NCI-H128 (cell line): ENCODE measurements around the gene SGSM1.
"Not testable (repeated sequence)": the region's sequence is repeated elsewhere in the genome, so short reads cannot be mapped to it uniquely, and the experiment has no call there.

ENCODE experiments used
- DNase-seq: peaks from one replicate; lab custom pipeline; 2025; ENCODE audit not compliant: unreplicated experiment; lab: John Stamatoyannopoulos, UW

The SGSM1 gene

DNA sequence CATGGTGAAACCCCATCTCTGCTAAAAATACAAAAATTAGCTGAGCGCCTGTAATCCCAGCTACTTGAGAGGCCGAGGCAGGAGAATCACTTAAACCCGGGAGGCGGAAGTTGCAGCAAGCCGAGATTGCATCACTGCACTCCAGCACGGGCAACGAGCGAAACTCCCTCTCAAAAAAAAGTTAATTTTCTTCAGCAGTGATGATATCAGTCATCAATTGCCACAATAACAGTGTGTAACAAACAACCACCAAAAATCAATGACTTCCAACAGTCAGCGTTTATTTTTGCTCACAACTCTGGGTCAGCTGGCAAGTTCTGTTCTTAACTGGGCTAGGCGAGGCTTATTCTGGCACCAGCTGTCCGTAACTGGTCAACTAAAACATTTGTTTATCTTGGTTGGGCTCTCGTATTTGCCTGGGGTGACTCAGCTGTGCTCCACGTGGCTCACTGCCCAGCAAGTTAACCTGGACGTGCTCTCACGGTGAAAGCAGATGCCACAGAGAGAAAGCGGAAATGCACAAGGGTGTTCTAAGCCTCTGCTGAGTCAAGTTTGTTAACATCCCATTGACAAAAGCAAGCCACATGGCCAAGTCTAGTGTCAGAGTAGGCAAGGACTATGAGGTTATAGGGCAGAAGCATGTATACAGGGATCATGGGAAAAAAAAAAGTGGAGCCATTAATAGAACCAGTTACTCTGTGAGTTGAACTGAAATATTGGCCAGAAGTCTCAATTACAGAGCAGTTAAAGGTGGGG is 88.4 kb downstream of the SGSM1 start:
- no peak for DNase-seq

DNA sequence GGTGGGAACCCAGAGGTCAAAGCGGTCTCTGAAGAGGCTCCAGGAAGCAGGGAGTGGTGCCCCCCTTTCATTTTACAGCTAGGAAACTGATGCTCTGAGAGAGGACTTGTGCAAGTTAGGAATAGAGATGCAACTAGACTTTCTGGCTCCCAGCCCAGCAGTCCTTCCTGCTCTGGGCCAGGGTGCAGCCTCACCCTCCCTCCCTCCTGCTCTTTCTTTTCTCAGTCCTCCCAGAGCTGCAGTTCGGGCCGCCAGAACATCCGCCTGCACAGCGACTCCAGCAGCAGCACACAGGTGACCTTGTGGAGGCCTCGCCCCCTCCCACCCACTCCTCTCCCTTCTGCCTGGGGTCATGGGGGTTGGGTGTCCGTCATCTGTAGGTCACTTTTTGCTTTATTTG is 89.0 kb downstream of the SGSM1 start:
- no peak for DNase-seq

DNA sequence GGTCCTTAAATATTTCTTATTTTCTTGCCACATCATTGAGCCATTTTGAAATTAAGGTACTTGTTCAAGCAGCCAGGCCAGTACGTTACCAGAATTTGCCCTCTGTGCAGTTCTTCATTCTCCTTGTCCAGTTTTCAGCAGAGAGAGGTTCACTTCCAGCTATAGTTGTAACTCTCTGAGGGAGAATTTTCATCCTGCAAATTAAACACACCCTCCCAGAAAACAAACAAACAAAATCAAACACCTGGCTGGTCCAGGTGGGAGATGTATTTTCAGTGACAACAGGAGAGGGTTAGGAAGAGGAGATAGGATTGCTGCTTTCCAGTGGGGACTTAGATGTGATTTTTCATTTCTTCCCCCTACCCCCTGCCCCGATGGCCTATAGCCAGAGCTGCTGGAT is 95.4 kb downstream of the SGSM1 start:
- DNase-seq: no peak

DNA sequence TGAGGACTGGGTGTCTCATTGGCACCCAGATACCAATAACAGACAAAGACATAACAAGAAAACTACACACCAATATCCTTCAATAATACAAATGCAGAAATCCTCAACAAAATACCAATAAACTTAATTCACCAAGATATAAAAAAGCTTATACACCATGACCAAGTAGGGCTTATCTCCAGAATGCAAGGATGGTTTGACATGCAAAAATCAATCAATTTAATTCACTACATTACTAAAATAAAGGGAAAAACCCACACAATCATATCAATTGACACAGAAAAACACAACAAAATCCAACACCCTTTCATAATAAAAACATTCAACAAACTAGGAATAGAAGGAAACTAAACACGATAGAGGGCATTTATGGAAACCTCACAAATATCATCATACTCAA is 99.9 kb downstream of the SGSM1 start:
- DNase-seq: no peak

DNA sequence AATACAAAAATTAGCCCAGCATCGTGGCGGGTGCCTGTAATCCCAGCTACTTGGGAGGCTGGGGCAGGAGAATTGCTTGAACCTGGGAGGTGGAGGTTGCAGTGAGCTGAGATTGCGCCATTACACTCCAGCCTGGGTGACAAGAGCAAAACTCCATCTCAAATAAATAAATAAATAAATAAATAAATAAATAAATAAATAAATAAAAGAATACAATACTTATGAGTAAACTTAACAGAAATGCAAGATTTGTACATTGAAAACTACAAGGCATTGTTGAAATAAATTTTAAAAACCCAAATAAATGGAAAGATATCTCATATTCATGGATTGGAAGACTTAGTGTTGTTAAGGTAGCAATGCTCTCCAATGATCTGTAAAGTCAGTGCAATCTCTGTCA is 101.1 kb downstream of the SGSM1 start:
- DNase-seq: not testable (repeated sequence)

DNA sequence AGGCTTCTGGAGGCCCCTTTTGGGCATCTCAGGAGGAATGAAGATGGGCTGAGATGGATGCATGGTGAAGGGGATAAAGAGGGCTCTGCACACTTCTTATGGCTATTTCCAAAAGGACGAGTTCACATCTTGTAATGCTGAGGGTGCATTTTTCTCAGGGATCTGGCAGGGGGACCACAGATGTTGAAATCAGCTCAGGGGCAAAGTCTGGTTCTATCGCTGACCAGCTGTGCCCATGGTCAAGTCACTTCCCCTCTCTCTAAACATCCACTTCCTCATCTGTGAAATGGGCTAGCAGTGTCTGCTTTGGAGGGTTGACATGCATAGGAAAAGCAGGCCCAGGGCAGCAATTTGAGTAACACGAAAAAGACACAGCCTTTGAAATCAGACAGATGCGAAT is 114.0 kb downstream of the SGSM1 start:
- no peak for DNase-seq

DNA sequence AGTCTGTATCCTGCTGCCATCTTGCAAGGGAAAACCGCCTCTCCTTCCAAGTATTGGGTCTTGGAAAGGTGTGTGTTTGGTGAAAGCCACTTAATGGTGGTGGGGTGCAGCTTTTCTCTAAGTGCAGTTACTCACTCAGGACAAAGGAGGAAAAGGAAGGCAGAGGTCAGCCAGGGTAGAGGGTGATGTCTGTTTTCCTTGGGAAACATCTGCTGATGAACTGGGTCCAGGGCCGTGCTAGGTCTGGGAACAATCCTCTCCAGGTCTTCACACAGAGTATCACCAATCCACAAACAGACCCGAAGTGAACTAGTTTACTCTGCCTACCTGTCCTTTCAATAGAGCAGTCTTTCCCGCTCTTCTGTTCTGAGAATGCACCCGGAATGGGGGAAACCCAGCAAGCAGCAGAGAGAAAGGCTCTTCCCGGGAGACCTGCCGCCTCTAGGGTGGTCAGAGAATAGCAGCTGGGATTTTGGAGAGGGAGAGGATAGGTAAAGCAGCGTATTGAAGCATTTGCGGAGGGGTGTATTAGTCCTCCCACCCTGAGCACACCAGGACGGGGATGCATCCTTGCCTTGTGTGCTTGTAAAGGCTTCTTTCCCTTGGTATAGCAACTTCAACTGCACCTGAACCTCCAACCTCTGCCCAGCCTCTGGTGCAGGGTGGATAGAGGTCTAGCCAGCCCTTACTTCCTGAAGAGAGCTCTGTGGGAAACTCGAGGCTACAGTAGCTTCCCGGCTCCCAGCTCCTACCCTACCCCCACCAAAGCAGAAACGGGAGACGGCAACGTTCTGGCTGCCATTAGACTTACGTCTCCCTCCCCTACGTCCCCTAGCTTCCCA is 119.8 kb downstream of the SGSM1 start:
- no peak for DNase-seq

DNA sequence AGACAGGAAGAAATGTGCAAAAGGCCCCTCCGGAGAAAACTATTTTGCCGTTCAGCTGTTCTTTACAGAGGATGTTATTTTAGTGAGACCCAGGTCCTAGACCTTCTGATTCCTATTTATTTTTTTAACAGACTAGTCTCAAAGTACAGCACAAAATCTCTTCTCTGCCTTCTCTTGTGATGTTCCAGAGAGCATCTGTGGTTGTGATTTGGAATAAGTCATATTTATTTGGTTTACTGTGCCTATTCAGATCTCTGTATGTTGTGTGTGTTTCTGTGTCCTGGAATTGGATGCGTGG is 120.4 kb downstream of the SGSM1 start:
- no peak for DNase-seq

DNA sequence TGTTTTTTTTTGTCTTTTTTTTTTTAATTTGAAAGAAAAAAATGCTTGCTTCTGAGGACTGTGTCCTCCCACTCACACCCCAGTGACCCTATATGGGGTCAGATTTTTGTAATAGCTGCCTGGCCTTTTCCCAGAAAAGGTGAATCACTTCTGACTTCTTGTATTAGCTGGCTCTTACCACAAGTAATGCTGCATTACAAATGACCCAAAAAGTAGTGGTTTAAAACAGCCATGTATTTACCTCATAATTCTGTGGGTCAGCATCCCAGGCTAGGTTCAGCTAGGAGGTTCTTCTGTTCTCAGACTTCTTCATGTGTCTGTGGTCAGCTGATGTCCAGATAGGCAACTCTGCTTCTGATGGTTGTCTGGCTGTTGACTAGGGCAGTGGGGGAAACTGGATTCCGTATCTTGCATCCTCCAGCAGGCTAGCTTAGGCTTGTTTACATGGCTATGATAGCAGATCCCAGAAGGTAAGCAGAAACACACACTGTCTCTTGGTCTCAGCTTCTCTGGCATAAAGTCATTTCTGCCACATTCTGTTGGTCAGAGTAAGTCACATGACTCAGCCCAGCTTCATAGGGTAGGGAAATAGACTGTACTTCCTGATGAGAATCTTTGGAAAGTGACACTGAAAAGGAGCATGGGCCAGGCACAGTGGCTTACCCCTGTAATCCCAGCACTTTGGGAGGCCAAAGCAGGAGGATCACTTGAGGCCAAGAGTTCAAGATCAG is 121.0 kb downstream of the SGSM1 start:
- DNase-seq: no peak

DNA sequence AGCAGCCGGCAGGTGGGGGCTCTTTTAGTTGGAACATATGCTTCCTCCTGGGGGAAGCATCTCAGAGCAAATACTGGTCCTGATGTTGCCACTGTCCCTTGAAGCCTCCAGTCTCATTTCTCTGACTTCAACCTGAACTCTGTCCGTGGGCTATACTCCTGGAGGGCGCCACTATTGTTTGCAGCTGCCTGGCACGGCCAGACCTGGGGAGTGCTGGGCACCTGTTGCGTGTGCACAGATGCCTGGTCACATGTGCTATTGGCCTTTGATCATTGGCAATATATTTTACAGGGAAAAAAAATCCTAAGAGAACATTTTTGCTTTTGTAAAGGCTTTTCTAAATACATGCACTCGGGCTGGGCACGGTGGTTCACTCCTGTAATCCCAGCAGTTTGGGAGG is 122.3 kb downstream of the SGSM1 start:
- no peak for DNase-seq

DNA sequence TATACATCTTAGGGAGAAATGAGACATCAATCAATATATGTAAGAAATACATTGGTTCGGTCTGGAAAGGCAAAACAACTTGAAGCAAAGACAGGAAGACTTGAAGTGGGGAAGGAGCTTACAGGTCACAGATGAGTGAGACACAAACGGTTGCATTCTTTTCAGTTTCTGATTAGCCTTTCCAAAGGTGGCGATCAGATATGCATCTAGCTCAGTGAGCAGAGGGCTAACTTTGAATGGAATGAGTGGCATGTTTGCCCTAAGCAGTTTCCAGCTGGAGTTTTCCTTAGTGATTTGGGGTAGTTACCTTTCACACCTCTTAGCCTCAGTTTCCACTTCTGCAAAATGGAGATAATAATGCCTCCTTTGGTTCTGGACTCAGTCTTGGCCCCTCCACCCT is 124.7 kb downstream of the SGSM1 start:
- DNase-seq: no peak

DNA sequence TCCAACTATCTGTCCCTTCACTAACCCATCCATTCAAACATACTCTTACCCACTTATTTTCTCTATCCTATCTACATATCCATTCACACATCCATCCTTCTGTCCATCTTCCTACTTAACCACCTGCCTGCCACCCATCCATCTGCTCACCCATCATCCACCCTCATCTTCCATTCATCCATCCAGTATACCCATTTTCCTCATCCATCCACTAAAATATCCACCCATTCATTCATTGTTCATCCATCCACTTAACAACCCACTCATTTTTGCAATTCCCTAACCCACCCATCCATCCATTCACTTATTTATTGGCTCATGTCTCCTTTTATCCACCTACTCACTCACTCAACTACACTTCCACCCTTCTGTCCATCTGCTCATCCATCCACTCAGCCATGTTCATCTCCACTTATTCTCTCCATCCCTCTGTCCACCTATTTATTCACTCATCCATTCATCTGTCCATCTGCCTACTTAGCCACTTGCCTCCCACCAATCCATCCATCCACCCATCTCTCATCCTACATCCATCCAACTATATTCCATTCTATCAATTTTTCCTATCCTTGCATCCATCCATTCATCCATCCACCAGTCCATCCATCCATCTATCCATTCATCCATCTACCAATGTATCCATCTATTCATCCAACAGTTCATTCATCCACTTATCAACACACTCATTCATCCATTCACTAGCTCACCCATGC is 129.9 kb downstream of the SGSM1 start:
- no peak for DNase-seq

DNA sequence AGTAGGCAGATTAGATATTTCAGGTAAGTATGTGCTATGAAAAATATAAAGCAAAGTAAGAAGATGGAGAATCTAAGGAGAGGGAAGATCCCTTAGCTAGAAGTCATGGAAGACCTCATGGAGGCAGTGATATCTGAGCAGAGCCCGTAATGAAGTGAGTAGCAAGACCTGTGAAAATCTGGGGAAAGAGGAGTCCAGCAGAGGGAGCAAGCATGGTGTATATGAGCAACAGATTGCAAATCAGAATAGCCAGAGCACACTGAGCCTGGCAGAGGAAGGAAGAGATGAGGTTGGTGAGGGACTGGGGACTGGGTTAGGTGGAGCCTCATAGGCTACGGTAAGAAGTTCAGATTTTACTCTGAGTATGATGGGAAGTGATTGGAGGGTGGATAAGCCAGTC is 131.1 kb downstream of the SGSM1 start:
- DNase-seq: no peak

DNA sequence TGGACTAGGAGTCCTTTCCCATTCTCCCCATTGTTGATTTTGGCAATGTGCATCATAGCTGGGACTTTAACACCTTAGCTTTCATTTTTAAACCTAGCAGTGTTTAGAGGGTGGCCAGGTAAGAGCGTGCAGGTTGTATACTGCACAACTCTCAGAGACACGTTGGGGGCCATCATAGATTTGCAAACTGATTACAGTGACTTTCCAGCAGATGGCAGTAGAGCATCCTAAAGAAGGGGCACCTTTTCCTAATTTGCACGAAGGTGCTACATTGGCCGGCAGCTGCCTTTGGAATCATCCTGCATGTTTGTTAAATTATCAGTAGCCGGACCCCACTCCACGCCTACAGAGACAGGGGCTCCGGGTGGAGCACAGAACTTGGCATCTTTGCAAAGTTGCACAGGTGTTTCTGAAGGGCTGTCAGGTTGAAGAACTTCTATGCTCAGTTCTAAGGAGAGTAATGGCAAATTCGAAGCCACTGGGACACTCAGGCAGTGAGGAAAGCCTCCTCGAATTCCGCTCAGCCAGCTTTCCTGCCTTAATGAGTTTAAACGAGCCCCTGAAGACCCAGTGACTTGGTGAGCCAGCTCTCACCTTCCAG is 132.8 kb downstream of the SGSM1 start:
- DNase-seq: peak; percentile 10

DNA sequence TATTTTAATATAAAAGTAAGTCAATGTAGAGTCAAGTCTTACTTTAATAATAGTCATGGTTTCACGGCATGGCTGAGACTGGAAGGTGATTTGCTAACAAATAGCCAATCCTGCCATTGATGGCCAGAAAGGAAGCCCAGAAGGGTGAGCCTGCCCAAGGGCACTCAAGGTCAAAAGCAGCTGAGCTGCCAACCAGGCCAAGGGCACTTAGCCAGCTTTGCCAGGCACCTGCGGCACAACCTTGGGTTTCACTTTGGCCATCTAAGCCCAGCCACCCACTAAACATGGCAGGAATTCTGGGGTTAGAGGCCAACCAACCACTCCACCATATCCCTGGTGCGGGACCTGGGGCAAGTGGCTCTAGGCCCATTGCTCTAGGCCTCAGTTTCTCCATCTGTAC is 136.3 kb downstream of the SGSM1 start:
- no peak for DNase-seq

DNA sequence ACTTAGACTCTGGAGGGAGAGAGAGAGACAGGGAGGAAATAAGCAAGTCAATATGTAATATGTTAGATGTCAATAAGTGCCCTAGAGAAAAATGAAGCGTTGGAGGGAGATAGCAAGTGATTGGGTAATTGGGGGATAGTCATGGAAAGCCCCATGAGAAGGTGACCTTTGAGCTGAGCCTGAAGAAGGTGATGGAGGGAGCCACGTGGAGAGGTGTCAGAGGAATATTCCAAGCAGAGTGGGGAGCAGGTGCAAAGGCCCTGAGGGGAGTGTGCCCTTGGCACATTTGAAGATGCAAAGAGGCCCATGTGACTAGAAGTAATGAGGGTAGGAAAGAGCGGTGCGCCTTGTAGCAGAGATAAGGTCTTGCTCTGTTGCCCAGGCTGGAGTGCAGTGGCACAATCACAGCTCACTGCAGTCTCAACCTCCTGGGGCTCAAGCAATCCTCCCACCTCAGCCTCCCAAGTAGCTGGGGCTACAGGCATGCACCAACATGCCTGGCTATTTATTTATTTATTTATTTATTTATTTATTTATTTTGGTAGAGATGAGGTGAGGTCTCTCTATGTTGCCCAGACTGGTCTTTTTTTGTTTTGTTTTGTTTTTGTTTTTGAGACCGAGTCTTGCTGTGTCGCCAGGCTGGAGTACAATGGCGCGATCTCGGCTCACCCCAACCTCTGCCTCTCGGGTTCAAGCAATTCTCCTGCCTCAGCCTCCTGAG is 138.4 kb downstream of the SGSM1 start:
- no peak for DNase-seq

DNA sequence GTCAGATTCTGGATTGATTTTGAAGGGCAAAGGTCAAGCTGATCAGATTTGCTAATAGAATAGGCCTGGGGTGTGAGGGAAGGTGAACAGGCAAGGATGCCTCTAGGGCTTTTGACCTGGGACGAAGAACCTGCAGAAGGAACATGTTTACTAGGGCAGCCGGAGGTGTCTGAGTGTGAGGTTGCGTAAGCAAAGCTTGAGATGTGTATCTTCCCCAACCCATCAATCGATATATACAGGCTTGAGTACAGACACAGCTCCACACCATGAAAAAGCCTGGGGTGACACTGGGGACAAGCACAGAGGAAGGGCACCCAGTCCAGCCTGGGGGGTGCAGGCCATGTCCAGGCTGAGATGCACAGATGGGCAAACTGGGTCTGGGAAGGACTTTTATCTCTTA is 139.4 kb downstream of the SGSM1 start:
- DNase-seq: no peak

DNA sequence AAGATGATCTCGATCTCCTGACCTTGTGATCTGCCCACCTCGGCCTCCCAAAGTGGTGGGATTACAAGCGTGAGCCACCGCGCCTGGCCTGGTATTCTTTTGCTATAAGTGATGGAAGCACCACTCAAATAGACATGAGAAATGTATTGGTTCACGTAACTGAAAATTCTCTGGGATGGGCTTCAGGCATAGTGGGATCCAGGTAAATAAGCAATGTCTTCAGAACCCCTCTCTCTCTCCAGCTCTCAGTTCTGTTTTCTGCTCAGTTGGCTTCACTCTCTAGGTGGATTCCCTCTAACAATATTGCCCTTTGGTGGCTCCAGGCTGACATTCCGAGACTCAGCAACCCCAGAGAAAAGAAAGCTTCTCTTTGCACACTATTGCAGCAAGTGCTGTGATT is 141.4 kb downstream of the SGSM1 start:
- no peak for DNase-seq

DNA sequence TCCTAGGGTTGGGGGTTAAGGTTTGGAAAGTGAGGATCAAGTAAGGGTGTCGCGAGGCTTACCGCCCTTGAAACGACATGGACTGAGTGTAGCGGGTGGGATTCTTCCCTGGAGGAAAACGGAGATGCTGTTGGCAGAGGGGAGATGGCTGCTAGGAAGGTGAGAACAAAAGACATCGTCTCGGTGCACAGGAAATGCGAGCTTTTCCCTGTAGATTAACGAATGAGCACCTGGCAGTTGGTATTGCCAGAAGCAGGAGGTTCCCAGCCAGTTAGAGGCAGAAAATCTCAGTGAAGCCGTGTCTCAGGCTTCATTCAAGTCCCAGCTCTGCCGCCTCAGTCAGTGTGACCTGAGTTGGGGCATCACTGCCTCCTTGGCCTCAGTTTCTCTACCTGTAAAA is 141.9 kb downstream of the SGSM1 start:
- DNase-seq: no peak
